Adrenal gland (tissue), 5 donors: Measurements from ENCODE around the gene NKIRAS2.

Experiments
- CTCF ChIP-seq, 6 experiments: fragments of 450-650 bp in 4 of 6; fragments of 200-600 bp in 2 of 6; sonication (generic) in 1 of 6; IDR thresholded peaks; 1 replicate in 5 of 6; 2 replicates in 1 of 6; pipeline versions ENCODE4 v1.5.1 to v1.8.0; 2016 to 2021; ENCODE audit warnings: antibody characterized with exemption in 6 of 6, mild to moderate bottlenecking in 2 of 6, moderate library complexity in 1 of 6
- POLR2A ChIP-seq, 2 donors: fragments of 450-650 bp; IDR thresholded peaks; one replicate each; pipeline ENCODE4 v1.6.1; 2017; ENCODE audit warnings: antibody characterized with exemption in 2 of 2, mild to moderate bottlenecking in 2 of 2, moderate library complexity in 1 of 2
- donor health status: DM: no; HTN: no; CAD: no.

- TF ChIP-seq CTCF (IDR thresholded peaks at IDR 0.05) (no peak), POLR2A (IDR thresholded peaks at IDR 0.05) (no peak)
Measured at GRCh38 chr17:42027961-42028790, 8.3 kb downstream of the NKIRAS2 start.
